Endothelial cell of umbilical vein (primary cell): ENCODE results near the gene RASSF5. TPM values are rescaled to one million over a fixed set of nuclear protein-coding genes. Genes with fewer than 3 reads are reported as not detected.

Experiments
- BruUV-seq: library from RNA; stranded (reverse); fragments of 400-500 nt; replicated peaks from 2 replicates; lab custom pipeline; 2021; lab: Mats Ljungman, UMichigan
- CTCF ChIA-PET: fragments of 300-600, 350-600 bp; sonication (Branson Sonifier 250); formaldehyde crosslinking; loops from one replicate; lab custom pipeline; 2021; ENCODE audit warnings: antibody characterized with exemption, inconsistent platforms; lab: Charles Lee
- POLR2A ChIA-PET: fragments of 300-600, 350-600 bp; sonication (Branson Sonifier 250); formaldehyde crosslinking; loops from one replicate; lab custom pipeline; 2021; ENCODE audit warnings: antibody characterized with exemption, inconsistent platforms; lab: Charles Lee
- DNase-seq: peaks from one replicate; pipeline ENCODE4 v3.0.0-alpha.2; 2011; ENCODE audit warnings: low read depth, low spot score
- FAIRE-seq: peaks from 2 replicates; lab custom pipeline; 2011; peaks lifted over from hg19 to GRCh38; lab: Jason Lieb, UNC
- H2AFZ ChIP-seq: 2 replicates; pipeline ENCODE4 v1.6.0; 2012; ENCODE audit warnings: low read depth, low read length, control low read depth, inconsistent platforms
- H3K27ac ChIP-seq: 2 replicates; pipeline ENCODE4 v1.5.1; 2011; ENCODE audit warnings: low read depth, mild to moderate bottlenecking, control low read depth, low read length, moderate library complexity; ENCODE audit not compliant: insufficient read depth
- H3K27me3 ChIP-seq, 2 experiments: 2 replicates each; pipeline versions ENCODE4 v1.6.0 to v1.6.1; 2011; ENCODE audit warnings: low read length in 2 of 2, mixed read lengths in 1 of 2; ENCODE audit not compliant: control insufficient read depth in 2 of 2, insufficient read depth in 2 of 2
- H3K36me3 ChIP-seq, 2 experiments: 2 replicates in 1 of 2; 3 replicates in 1 of 2; pipeline ENCODE4 v1.5.1; 2011; ENCODE audit warnings: low read length in 2 of 2, mild to moderate bottlenecking in 1 of 2, moderate library complexity in 1 of 2; ENCODE audit not compliant: control insufficient read depth in 2 of 2, insufficient read depth in 2 of 2; ENCODE audit errors: extremely low read depth in 1 of 2
- H3K4me1 ChIP-seq: 3 replicates; pipeline ENCODE4 v1.5.1; 2011; ENCODE audit warnings: mild to moderate bottlenecking, low read length; ENCODE audit not compliant: control insufficient read depth, insufficient read depth; ENCODE audit errors: extremely low read depth
- H3K4me2 ChIP-seq: 2 replicates; pipeline ENCODE4 v1.6.1; 2011; ENCODE audit warnings: low read length, control low read depth, mixed read lengths; ENCODE audit not compliant: insufficient read depth
- H3K4me3 ChIP-seq, 3 experiments: fragments of 200-600 bp in 1 of 3; sonication (generic), shearing (Covaris generic) in 1 of 3; replicated peaks in 1 of 3; 2 replicates each; pipeline ENCODE4 v1.5.1; 2011 to 2016; ENCODE audit warnings: control low read depth in 3 of 3, low read length in 3 of 3, mild to moderate bottlenecking in 2 of 3, inconsistent platforms in 1 of 3, low read depth in 1 of 3, moderate library complexity in 1 of 3; ENCODE audit not compliant: insufficient read depth in 1 of 3
- H3K79me2 ChIP-seq: 2 replicates; pipeline ENCODE4 v1.6.0; 2012; ENCODE audit warnings: low read length, inconsistent platforms; ENCODE audit not compliant: control insufficient read depth, insufficient read depth
- H3K9ac ChIP-seq: replicated peaks from 2 replicates; pipeline ENCODE3; 2011; ENCODE audit warnings: low read length, control low read depth; ENCODE audit not compliant: insufficient read depth; ENCODE audit errors: extremely low read depth
- H3K9me1 ChIP-seq: replicated peaks from 3 replicates; pipeline ENCODE4 v1.6.0; 2011; ENCODE audit warnings: mild to moderate bottlenecking, low read length; ENCODE audit not compliant: control insufficient read depth, insufficient read depth; ENCODE audit errors: extremely low read depth
- H3K9me3 ChIP-seq: replicated peaks from 2 replicates; pipeline ENCODE4 v1.5.1; 2012; ENCODE audit warnings: low read length, inconsistent platforms; ENCODE audit not compliant: control insufficient read depth, insufficient read depth
- H4K20me1 ChIP-seq: replicated peaks from 2 replicates; pipeline ENCODE3; 2011; ENCODE audit warnings: mild to moderate bottlenecking, low read length; ENCODE audit not compliant: control insufficient read depth, insufficient read depth; ENCODE audit errors: extremely low read depth
- CTCF ChIP-seq, 2 donors: IDR thresholded peaks; 1 replicate in 1 of 2; 2 replicates in 1 of 2; pipeline ENCODE4 v1.5.1; 2011; ENCODE audit warnings: low read length in 2 of 2, mild to moderate bottlenecking in 2 of 2, moderate library complexity in 2 of 2, control low read depth in 1 of 2, inconsistent platforms in 1 of 2, low read depth in 1 of 2; ENCODE audit not compliant: insufficient read depth in 1 of 2; ENCODE audit errors: extremely low read depth in 1 of 2
- EZH2 ChIP-seq: IDR thresholded peaks from 2 replicates; pipeline ENCODE4 v1.6.1; 2012; ENCODE audit warnings: borderline replicate concordance, low read depth, mild to moderate bottlenecking, moderate library complexity, low read length, inconsistent platforms; ENCODE audit not compliant: severe bottlenecking
- FOS ChIP-seq: IDR thresholded peaks from 2 replicates; pipeline ENCODE4 v1.6.1; 2011; ENCODE audit warnings: mild to moderate bottlenecking, low read length, moderate library complexity, borderline replicate concordance; ENCODE audit not compliant: insufficient read depth
- GATA2 ChIP-seq: IDR thresholded peaks from 2 replicates; pipeline ENCODE4 v1.7.0; 2011; ENCODE audit warnings: low read depth, mild to moderate bottlenecking, moderate library complexity, mixed read lengths, low read length; ENCODE audit not compliant: insufficient read length, insufficient read depth
- JUN ChIP-seq: IDR thresholded peaks from 2 replicates; pipeline ENCODE4 v1.6.1; 2011; ENCODE audit warnings: borderline replicate concordance, low read depth; ENCODE audit not compliant: insufficient read length, insufficient read depth
- MAX ChIP-seq: IDR thresholded peaks from 2 replicates; pipeline ENCODE4 v1.6.1; 2011; ENCODE audit not compliant: insufficient read depth, insufficient read length
- MYC ChIP-seq: IDR thresholded peaks from one replicate; pipeline ENCODE4 v1.6.1; 2011; ENCODE audit warnings: mild to moderate bottlenecking, low read depth, low read length
- POLR2A ChIP-seq: IDR thresholded peaks from 2 replicates; pipeline ENCODE4 v1.6.1; 2012; ENCODE audit warnings: low read depth, mild to moderate bottlenecking, control low read depth, low read length
- POLR2AphosphoS5 ChIP-seq: IDR thresholded peaks from 2 replicates; pipeline ENCODE4 v1.6.1; 2012; ENCODE audit warnings: low read depth, mild to moderate bottlenecking, control low read depth, low read length, moderate library complexity; ENCODE audit not compliant: insufficient read depth
- dilution Hi-C: fragments of 300-500 bp; cut with MboI; formaldehyde crosslinking; loops from one replicate; pipeline ENCODE4 v1.15.0; 2019; ENCODE audit warnings: low sequenced_read_pairs; ENCODE audit not compliant: extremely low pct_ligation_motif_present
- intact Hi-C: fragments of 100-400 bp; cut with micrococcal nuclease; formaldehyde crosslinking; loops from one replicate; pipeline ENCODE4 v1.10.0; 2022
- polyA plus RNA-seq, 4 experiments: library from polyadenylated mRNA; depleted of rRNA in 3 of 4; stranded (reverse) in 3 of 4; unstranded in 1 of 4; fragments of >200 nt; gene quantifications; 2 replicates each; pipeline versions ENCODE4 v1.2.1 to v1.2.3, GENCODE V29; 2011 to 2012; ENCODE audit warnings: missing spikeins in 1 of 4
- total RNA-seq: library from RNA; stranded (reverse); gene quantifications from 2 replicates; pipeline ENCODE4 v1.2.3, GENCODE V29; 2021

The RASSF5 gene
- total and polyA plus RNA-seq, 2 donors (not counting 3 experiments of a cell fraction or from before 2014, with no cell fraction given), result 0.23 to 0.60 TPM

GRCh38 chr1:206573319-206573718 lies 66.0 kb downstream of the RASSF5 start:
- POLR2A ChIA-PET, result no interaction called here
- CTCF ChIA-PET, result interaction anchor here (1.1 to 16.8 kb wide), 2 partner anchors 11 to 30 kb away, joined by 3 to 427 read pairs; no protein-coding TSS in a partner anchor
- dilution Hi-C loops, result no loop called here

More at GRCh38 chr1:206573319-206573718, 66.0 kb downstream of the RASSF5 start:
- Histone ChIP-seq H2AFZ (no peak overlapping the region), H3K9ac (no peak overlapping the region), H3K9me3 (no peaks in the 10 kb centered on the region), H3K27ac (no peak overlapping the region), H3K9me1 (no peaks in the 10 kb centered on the region), H3K4me2 (no peak overlapping the region), H3K79me2 (no peaks in the 10 kb centered on the region), H4K20me1 (no peaks in the 10 kb centered on the region), H3K4me3 (no peak overlapping the region), H3K36me3 (no peaks in the 10 kb centered on the region), H3K27me3 (no peaks in the 10 kb centered on the region), H3K4me1 (peaks cover 28% of the 10 kb centered on the region)
- no peak for DNase-seq
- intact Hi-C loops, result no loop called here
- TF ChIP-seq MAX (no peak), JUN (no peak), POLR2AphosphoS5 (no peak), CTCF (IDR thresholded peaks at IDR 0.05; ENCODE audit: extremely low read depth in 1 of 2, insufficient read depth in 1 of 2, low read depth in 1 of 2, low read length in 2 of 2) (no peak), MYC (no peak), EZH2 (no peak), GATA2 (no peak), FOS (no peak), POLR2A (no peak)
- FAIRE-seq, result no peak
- BruUV-seq, result no TSS peak
